Measurements from ENCODE around the gene IFIT3. TPM values are rescaled to one million over a fixed set of nuclear protein-coding genes. Genes with fewer than 3 reads are reported as not detected.

The IFIT3 gene
- total and polyA plus RNA-seq, 2 experiments from 2014 or later, result 0.42 to 0.52 TPM

DNA sequence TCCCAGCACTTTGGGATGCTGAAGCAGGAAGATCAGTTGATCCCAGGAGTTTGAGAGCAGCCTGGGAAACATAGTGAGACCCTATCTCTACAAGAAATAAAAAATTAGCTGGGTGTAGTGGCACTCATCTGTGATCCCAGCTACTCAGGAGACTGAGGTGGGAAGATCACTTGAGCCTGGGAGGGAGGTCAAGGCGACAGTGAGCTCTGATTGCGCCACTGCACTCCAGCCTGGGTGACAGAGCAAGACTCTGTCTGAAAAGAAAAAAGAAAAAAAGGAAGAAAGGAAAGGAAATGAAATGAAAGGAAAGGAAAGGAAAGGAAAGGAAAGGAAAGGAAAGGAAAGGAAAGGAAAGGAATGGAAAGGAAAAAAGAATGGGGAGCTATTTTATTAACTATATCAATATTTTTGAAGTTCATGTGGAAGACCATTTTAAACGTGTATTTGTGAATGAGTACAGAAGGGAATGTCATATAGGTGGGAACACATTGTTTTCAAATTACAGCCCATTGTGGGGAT, 33.0 kb upstream of the IFIT3 start:
- Histone ChIP-seq H3K4me3 (no peak overlapping the region), H2AFZ (no peak overlapping the region), H3K79me2 (replicated peaks; ENCODE audit: insufficient read depth) (no peaks in the 10 kb centered on the region), H3K9me2 (ENCODE audit: insufficient read depth) (no peaks in the 10 kb centered on the region), H3K4me2 (no peak overlapping the region), H3F3A (replicated peaks; ENCODE audit: low read depth) (no peaks in the 10 kb centered on the region), H4K20me1 (replicated peaks; ENCODE audit: insufficient read depth) (no peaks in the 10 kb centered on the region), H3K36me3 (ENCODE audit: insufficient read depth) (no peaks in the 10 kb centered on the region), H3K27ac (ENCODE audit: low read depth) (no peak overlapping the region), H3K27me3 (ENCODE audit: insufficient read depth) (no peaks in the 10 kb centered on the region), H3K4me1 (ENCODE audit: insufficient read depth) (no peaks in the 10 kb centered on the region)
- TF ChIP-seq NANOG (IDR thresholded peaks at IDR 0.05; ENCODE audit: borderline replicate concordance) (no peak), POLR2AphosphoS5 (IDR thresholded peaks at IDR 0.05; ENCODE audit: low read depth) (no peak), EZH2phosphoT487 (IDR thresholded peaks at IDR 0.05; ENCODE audit: unreplicated experiment) (no peak), EZH2 (IDR thresholded peaks at IDR 0.05; ENCODE audit: low read depth, unreplicated experiment) (no peak), ZNF331 (CRISPR knock-in tag; IDR thresholded peaks at IDR 0.05; ENCODE audit: low read depth) (no peak), JUNB (IDR thresholded peaks at IDR 0.05; ENCODE audit: unreplicated experiment) (no peak), CREB1 (CRISPR knock-in tag; IDR thresholded peaks at IDR 0.05; ENCODE audit: low read depth) (no peak), ZNF114 (CRISPR knock-in tag; IDR thresholded peaks at IDR 0.05) (no peak), STAT1 (IDR thresholded peaks at IDR 0.05; ENCODE audit: unreplicated experiment) (no peak)
- TF ChIP-seq, protein P1, sequence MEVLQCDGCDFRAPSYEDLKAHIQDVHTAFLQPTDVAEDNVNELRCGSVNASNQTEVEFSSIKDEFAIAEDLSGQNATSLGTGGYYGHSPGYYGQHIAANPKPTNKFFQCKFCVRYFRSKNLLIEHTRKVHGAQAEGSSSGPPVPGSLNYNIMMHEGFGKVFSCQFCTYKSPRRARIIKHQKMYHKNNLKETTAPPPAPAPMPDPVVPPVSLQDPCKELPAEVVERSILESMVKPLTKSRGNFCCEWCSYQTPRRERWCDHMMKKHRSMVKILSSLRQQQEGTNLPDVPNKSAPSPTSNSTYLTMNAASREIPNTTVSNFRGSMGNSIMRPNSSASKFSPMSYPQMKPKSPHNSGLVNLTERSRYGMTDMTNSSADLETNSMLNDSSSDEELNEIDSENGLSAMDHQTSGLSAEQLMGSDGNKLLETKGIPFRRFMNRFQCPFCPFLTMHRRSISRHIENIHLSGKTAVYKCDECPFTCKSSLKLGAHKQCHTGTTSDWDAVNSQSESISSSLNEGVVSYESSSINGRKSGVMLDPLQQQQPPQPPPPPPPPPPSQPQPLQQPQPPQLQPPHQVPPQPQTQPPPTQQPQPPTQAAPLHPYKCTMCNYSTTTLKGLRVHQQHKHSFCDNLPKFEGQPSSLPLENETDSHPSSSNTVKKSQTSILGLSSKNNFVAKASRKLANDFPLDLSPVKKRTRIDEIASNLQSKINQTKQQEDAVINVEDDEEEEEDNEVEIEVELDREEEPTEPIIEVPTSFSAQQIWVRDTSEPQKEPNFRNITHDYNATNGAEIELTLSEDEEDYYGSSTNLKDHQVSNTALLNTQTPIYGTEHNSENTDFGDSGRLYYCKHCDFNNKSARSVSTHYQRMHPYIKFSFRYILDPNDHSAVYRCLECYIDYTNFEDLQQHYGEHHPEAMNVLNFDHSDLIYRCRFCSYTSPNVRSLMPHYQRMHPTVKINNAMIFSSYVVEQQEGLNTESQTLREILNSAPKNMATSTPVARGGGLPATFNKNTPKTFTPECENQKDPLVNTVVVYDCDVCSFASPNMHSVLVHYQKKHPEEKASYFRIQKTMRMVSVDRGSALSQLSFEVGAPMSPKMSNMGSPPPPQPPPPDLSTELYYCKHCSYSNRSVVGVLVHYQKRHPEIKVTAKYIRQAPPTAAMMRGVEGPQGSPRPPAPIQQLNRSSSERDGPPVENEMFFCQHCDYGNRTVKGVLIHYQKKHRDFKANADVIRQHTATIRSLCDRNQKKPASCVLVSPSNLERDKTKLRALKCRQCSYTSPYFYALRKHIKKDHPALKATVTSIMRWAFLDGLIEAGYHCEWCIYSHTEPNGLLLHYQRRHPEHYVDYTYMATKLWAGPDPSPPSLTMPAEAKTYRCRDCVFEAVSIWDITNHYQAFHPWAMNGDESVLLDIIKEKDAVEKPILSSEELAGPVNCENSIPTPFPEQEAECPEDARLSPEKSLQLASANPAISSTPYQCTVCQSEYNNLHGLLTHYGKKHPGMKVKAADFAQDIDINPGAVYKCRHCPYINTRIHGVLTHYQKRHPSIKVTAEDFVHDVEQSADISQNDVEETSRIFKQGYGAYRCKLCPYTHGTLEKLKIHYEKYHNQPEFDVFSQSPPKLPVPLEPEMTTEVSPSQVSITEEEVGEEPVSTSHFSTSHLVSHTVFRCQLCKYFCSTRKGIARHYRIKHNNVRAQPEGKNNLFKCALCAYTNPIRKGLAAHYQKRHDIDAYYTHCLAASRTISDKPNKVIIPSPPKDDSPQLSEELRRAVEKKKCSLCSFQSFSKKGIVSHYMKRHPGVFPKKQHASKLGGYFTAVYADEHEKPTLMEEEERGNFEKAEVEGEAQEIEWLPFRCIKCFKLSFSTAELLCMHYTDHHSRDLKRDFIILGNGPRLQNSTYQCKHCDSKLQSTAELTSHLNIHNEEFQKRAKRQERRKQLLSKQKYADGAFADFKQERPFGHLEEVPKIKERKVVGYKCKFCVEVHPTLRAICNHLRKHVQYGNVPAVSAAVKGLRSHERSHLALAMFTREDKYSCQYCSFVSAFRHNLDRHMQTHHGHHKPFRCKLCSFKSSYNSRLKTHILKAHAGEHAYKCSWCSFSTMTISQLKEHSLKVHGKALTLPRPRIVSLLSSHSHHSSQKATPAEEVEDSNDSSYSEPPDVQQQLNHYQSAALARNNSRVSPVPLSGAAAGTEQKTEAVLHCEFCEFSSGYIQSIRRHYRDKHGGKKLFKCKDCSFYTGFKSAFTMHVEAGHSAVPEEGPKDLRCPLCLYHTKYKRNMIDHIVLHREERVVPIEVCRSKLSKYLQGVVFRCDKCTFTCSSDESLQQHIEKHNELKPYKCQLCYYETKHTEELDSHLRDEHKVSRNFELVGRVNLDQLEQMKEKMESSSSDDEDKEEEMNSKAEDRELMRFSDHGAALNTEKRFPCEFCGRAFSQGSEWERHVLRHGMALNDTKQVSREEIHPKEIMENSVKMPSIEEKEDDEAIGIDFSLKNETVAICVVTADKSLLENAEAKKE (CRISPR knock-in tag; IDR thresholded peaks at IDR 0.05), result no peak
- TF ChIP-seq, protein P2, sequence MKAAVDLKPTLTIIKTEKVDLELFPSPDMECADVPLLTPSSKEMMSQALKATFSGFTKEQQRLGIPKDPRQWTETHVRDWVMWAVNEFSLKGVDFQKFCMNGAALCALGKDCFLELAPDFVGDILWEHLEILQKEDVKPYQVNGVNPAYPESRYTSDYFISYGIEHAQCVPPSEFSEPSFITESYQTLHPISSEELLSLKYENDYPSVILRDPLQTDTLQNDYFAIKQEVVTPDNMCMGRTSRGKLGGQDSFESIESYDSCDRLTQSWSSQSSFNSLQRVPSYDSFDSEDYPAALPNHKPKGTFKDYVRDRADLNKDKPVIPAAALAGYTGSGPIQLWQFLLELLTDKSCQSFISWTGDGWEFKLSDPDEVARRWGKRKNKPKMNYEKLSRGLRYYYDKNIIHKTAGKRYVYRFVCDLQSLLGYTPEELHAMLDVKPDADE (IDR thresholded peaks at IDR 0.05), result no peak
- TF ChIP-seq, protein P3, sequence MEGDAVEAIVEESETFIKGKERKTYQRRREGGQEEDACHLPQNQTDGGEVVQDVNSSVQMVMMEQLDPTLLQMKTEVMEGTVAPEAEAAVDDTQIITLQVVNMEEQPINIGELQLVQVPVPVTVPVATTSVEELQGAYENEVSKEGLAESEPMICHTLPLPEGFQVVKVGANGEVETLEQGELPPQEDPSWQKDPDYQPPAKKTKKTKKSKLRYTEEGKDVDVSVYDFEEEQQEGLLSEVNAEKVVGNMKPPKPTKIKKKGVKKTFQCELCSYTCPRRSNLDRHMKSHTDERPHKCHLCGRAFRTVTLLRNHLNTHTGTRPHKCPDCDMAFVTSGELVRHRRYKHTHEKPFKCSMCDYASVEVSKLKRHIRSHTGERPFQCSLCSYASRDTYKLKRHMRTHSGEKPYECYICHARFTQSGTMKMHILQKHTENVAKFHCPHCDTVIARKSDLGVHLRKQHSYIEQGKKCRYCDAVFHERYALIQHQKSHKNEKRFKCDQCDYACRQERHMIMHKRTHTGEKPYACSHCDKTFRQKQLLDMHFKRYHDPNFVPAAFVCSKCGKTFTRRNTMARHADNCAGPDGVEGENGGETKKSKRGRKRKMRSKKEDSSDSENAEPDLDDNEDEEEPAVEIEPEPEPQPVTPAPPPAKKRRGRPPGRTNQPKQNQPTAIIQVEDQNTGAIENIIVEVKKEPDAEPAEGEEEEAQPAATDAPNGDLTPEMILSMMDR (conservative IDR thresholded peaks at IDR 0.05; ENCODE audit: low read depth in 2 of 2), result no peak
- TF ChIP-seq, protein P4, sequence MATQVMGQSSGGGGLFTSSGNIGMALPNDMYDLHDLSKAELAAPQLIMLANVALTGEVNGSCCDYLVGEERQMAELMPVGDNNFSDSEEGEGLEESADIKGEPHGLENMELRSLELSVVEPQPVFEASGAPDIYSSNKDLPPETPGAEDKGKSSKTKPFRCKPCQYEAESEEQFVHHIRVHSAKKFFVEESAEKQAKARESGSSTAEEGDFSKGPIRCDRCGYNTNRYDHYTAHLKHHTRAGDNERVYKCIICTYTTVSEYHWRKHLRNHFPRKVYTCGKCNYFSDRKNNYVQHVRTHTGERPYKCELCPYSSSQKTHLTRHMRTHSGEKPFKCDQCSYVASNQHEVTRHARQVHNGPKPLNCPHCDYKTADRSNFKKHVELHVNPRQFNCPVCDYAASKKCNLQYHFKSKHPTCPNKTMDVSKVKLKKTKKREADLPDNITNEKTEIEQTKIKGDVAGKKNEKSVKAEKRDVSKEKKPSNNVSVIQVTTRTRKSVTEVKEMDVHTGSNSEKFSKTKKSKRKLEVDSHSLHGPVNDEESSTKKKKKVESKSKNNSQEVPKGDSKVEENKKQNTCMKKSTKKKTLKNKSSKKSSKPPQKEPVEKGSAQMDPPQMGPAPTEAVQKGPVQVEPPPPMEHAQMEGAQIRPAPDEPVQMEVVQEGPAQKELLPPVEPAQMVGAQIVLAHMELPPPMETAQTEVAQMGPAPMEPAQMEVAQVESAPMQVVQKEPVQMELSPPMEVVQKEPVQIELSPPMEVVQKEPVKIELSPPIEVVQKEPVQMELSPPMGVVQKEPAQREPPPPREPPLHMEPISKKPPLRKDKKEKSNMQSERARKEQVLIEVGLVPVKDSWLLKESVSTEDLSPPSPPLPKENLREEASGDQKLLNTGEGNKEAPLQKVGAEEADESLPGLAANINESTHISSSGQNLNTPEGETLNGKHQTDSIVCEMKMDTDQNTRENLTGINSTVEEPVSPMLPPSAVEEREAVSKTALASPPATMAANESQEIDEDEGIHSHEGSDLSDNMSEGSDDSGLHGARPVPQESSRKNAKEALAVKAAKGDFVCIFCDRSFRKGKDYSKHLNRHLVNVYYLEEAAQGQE (IDR thresholded peaks at IDR 0.05; ENCODE audit: unreplicated experiment), result no peak
- H3K27ac Mint-ChIP-seq, result no peak overlapping the region
- H3K27me3 Mint-ChIP-seq (ENCODE audit: insufficient read depth, low read depth, poor library complexity), result no peaks in the 10 kb centered on the region
- no peak for DNase-seq (ENCODE audit: low spot score)
- no peaks in the 10 kb centered on the region for H3K36me3 Mint-ChIP-seq (ENCODE audit: low read depth)
- no peak for ATAC-seq
- H3K4me3 Mint-ChIP-seq, result no peak overlapping the region
- H3K4me1 Mint-ChIP-seq, result no peaks in the 10 kb centered on the region
- H3K9me3 Mint-ChIP-seq, result no peaks in the 10 kb centered on the region

All from GM23338 (cell line).